Breast epithelium (tissue), 3 donors: ENCODE measurements around the gene TIAM2.

ENCODE experiments used
- CTCF ChIP-seq, 3 donors: fragments of 450-650 bp; IDR thresholded peaks; one replicate each; pipeline ENCODE4 v1.5.1; 2016 to 2017; ENCODE audit warnings: antibody characterized with exemption in 3 of 3, mild to moderate bottlenecking in 3 of 3, moderate library complexity in 3 of 3
- POLR2AphosphoS5 ChIP-seq, 3 donors: sonication (generic); formaldehyde crosslinking; IDR thresholded peaks; one replicate each; pipeline ENCODE4 v1.6.1; 2017; ENCODE audit warnings: antibody characterized with exemption in 3 of 3

- TF ChIP-seq CTCF (IDR thresholded peaks at IDR 0.05) (no peak), POLR2AphosphoS5 (IDR thresholded peaks at IDR 0.05) (no peak)
Observed at GRCh38 chr6:155075930-155076695, 81.0 kb downstream of the TIAM2 start.
